HK-2 (cell line): Measurements from ENCODE around the gene PLXNB2.
"Not testable (repeated sequence)": the region's sequence is repeated elsewhere in the genome, so short reads cannot be mapped to it uniquely, and the experiment has no call there.

ENCODE experiments used
- DNase-seq: peaks from one replicate; pipeline ENCODE4 v3.0.0-alpha.2; 2018; ENCODE audit not compliant: unreplicated experiment

PLXNB2 gene

DNA sequence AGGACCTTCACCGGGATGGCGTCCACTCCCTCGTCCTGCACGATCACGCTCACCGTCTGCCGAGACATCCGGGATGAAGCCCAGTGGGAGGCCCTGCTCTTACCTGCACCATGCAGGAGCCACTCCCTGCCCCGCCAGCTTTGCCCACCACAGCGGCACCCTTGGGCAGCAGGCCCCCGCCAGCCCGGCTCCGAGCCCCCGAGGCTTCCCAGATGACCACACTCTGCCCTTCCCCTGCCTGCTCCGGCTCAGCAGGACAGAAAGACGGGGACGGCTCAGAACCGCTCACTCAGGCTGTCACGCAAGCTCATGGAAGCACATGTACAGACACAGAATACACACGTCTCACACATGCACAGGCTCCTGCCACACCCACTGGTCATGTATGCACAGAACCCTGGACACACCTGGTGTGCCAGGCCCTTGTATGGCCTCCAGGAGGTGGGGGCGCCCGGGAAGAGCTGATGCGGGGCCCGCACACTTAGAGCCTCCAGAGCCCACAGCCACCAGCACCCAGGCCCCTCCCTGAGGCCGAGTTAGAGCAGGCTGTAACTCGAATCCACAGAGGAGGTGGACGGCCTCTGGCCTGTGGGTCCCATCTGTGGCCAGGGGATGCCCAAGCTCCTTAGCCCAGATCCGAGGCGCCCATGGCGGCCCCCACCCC, 28.4 kb downstream of the PLXNB2 start:
- no peak for DNase-seq

DNA sequence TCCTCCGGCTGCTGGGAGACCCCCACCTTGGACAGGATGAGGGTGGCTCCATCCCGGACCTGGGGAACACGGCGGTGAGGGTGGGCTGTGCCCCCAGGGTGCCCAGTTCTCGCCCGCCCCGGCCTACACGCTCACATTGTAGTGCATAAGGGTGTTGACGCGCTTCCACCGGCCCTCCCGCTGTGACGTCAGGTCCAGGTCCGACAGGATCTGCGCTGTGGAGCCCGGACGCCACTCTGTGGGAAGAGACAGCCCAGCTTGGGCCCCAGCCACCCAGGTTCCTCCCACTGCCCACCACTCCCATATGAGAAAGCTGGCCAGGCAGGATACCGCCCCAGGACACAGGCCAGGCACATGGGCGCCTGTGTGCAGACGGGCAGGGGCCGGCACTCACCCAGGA, 29.0 kb downstream of the PLXNB2 start:
- no peak for DNase-seq

DNA sequence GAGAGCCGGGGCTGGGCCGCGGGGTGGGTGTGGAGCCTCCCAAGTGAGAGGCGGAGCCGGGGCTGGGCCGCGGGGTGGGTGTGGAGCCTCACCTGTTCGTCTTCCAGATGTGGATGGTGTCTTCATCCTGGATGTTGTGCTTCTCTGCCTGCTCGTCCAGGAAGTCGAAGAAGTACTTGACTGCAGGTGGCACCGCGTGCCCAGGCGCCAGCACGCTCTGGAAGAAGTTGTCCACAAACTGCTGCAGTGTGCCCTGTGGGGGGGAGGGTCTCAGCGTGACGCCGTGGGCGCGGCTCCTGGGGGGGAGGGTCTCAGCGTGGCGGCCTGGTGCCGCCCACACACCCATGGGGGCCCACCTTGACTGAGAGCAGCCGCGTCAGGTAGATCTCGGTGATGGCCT, 29.7 kb downstream of the PLXNB2 start:
- no peak for DNase-seq

DNA sequence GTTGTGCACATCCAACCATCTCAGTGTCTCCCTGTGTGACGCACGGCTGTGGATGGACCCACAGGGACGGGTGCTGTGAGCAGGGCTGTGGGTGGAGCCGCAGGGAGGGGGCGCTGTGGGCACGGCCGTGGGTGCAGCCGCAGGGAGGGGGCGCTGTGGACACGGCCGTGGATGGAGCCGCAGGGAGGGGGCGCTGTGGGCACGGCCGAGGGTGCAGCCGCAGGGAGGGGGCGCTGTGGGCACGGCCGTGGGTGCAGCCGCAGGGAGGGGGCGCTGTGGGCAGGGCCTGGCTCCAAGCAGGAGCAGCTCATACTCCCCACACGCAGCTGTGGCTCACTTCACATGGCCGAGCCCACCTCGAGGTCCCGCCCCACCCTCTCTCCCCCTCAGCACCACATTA, 31.3 kb downstream of the PLXNB2 start:
- DNase-seq: peak; percentile 38

DNA sequence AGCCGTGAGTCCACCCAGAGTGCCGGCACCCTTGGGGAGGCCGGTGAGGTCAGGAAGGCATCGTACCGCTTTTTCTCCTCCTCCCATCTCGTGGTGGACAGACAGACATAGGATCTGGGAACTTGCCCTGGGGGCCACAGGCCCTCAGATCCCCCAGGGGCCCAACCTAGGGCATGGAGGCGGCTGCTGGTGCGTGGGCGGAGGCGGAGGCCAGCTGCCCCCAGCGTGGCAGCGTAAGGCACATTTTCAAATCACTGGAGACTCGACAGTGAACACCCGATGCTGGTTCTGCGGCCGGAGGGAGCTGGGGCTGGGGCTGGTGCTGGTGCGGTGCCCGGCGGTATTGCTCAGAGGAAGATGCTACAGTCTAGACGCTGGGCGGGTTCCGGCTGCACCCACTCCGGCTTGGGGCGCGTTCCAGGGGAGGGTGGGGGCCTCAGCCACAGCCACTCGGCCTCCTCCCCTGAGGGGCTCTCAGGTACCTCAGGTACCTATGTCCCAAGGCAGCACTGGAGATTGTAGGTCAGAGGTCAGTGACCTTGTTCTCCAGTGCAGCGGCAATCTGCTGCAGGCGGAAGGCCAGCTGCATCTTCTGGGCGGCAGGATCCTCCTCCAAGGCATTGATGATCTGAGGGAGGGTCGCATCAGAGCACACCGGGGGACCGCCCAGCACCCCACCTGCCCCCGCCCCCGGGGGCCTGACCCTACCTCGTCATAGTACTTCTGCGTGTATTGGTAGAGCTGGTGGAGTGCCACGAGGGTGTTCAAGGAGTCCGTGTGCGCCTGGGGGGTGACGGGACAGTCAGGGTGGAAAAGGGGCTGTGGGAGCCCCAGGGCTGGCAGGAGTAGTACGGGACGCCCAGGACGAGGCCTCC, 32.0 kb downstream of the PLXNB2 start:
- no peak for DNase-seq

DNA sequence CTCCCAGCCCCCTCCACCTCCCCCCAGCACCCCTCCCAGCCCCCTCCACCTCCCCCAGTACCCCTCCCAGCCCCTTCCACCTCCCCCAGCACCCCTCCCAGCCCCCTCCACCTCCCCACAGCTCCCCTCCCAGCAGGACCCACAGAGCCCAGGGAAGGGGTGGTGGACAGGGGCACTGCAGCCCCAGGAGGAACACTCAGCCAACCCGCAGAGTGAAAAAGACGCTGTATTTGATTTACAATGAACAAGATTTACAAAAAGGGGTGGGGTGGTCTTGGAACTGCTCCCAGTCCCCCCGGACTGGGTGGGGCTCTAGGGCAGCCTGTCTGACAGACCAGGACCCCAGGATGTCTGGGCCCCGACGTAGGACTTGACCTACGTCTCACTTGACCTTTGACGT, 32.7 kb downstream of the PLXNB2 start:
- DNase-seq: no peak

DNA sequence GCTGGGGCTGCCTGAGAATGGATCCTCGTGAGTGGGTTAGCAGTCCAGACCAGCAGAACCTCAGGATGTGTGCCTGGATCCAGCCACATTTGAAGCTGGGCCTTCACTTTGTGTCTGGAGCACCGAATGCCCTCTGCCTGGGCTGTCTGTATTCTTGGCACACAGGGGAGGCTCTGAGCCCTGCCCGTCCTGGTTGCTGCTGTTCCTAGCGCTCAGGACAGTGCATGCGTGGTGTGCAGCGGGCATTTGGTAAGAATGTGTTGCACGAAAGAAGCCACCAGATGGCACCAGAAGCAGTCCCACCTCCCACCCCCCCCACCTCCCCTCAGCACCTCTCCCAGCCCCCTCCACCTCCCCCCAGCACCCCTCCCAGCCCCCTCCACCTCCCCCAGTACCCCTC, 33.1 kb downstream of the PLXNB2 start:
- DNase-seq: peak; percentile 56

DNA sequence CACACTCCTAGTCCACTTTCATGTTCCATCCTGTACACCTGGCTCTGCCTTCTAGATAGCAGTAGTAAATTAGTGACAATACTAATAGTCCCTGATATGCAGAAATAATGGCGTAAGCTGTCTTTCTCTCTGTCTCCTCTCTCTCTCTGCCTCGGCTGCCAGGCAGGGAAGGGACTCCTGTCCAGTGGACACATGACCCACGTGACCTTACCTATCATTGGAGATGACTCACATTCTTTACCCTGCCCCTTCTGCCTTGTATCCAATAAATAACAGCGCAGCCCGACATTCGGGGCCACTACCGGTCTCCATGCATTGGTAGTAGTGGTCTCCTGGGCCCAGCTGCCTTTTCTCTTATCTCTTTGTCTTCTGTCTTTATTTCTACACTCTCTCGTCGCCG, 33.7 kb downstream of the PLXNB2 start:
- not testable (repeated sequence) for DNase-seq

DNA sequence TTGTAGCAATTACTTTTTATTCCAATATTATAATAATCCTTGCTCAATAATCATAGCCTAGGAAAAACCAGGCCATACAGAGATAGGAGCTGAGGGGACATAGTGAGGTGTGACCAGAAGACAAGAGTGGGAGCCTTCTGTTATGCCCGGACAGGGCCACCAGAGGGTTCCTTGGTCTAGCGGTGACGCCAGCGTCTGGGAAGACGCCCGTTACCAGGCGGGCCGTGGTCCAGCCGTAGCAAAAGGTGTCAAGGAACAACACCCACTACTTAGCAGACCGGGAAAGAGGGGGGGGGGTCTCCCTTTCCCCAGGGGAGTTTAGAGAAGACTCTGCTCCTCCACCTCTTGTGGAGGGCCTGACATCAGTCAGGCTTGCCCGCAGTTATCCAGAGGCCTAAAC, 34.1 kb downstream of the PLXNB2 start:
- not testable (repeated sequence) for DNase-seq

DNA sequence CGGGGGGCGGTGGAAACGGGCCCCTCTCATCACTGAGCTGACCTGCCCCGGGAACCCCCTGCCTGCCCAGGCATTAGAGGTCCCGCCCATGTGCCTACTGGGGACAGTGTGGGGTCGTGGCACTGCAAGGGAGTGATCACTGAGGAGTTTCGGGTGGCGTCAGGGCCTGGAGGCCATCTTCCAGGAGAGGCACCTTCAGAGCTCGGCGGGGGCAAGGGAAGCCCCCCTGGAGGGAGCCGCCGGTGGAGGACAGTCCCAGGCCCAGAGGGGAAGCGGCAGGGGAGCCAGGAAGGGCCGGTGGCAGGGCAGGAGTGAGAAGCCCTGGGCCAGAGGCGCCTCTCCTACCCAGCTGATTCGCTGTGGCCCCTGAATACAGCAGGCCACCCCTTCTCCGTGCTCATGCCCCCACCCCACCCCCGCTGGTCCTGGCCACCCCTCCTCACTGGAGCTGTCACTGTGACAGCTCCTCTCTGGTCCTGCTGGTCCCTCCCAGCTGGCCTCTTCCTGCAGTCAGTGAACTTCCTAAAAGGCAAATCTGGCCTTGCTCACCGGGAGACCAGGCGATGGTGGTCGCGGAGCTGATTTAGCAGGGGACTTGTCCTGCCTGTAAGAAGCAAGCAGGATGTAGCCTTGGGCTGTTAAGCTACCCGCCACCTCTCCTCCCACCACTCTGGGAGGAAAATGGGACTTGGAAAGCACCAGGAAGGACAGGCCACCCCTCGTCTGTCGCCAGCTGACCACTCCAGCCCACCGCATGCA, 35.2 kb downstream of the PLXNB2 start:
- DNase-seq: no peak

DNA sequence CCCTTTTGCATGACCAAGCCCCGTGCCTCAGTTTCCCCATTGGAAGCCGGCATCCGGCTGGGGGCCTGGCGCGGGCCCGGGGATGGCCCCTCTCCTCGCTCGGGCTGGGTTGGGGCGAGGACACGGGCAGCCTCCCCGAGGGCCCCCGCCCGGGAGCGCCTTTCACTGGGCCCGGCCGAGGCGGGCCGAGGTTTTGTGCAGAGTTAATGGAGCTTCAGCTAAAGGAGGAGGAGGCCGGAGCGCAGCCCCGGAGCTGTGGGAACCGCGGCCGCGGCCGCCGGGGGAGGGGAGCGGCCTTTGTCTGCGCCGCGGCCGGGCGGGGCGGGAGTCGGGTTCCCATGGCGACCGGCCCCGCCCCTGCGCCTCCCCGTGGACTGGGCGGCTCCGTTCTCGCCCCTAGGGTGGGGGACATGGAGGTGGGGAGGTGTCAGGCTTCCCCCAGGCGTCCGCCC, 35.9 kb downstream of the PLXNB2 start:
- peak; percentile 62 for DNase-seq

DNA sequence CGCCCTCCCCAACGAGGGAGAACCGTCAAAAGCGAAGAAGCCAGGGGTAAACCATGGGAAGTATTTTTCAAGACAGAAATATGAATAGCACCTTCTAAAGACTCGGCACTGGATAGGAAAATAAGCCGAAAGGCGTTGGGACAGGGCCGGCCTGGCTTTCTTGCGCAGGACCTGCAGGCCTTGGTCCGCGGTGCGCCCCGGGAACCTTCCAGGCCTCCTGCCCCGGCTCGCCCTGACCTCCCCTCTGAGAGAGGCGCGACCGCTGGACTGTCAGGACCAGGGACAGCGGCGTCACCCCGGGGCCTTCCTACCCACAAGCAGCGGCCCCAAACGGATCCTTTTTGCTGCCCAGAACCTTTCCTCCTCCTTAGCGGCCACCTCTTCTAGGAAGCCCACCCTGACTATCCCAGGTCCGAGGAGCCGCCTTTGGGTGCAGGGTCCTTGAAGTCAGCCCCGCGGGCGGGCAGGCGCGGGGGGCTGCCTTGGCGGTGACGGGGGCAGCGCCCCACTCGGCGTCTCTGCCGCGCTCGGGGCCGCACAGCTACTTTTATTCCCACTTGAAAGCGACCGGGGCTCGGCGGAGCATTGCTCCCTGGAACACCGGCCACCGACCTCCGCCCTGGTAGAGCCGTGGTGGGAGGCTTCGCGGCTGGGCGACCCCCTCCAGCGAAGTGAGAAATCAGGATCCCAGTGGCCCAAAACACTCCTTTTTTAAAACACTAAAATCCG, 36.6 kb downstream of the PLXNB2 start:
- peak; percentile 76 for DNase-seq

DNA sequence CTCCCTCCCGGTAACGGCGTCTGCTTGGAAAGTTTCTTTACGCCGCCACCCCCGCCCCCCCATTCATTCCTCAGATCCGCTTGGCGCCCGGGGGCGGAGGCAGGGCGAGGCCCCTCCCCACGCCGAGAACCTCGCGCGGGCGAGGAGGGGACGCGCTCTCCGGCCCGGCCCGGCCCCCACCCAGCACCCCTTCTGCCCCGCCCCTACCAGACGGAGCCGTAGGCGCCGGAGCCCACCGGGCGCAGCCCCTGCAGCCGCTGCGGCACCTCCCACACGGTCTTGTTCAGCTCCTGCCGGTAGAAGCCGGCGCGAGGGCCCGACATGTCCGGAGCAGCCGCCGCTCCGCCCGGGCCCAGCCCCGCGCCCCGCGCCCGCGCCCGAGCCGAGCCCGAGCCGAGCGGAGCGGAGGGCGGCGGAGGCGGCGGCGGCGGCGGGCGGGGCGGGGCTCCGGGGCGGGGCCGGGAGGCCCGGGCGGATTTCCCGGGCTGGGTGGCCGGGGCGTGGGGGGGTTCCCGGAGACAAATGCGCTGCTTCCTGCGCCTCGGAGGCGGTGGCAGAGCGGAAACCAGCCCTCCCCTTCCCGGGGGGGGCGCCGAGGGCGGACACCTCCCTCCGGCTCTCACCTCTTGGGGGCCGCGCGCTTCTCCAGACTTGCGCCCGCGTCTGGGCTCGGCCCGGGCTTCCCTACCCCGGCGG, 37.3 kb downstream of the PLXNB2 start, which contains the start of gene MAPK11:
MAPK11 (minus strand) TSS at position 411 of the 696 bp plus-strand sequence; CDS start at position 323, 88 bp downstream.
- DNase-seq: peak; percentile 66

DNA sequence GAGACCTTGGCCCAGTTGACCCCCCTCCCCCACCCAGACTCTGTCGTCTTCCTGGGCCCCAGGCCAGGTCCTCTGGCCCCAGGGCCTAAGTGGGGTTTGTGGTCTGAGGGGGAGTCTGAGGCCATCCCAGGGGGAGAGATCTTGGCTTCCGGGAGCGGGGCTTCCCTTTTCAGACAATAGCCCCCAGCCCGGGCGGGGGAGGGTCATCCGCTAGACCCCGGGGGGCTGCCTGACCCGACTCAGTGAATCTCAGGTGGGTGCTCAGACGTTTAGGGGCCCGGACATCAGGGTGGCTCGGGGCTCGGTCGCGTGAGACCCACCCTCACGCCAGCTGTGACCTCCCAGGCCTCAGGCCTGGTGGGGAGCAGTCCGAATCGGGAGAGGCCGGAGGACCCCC, 37.9 kb downstream of the PLXNB2 start:
- no peak for DNase-seq

DNA sequence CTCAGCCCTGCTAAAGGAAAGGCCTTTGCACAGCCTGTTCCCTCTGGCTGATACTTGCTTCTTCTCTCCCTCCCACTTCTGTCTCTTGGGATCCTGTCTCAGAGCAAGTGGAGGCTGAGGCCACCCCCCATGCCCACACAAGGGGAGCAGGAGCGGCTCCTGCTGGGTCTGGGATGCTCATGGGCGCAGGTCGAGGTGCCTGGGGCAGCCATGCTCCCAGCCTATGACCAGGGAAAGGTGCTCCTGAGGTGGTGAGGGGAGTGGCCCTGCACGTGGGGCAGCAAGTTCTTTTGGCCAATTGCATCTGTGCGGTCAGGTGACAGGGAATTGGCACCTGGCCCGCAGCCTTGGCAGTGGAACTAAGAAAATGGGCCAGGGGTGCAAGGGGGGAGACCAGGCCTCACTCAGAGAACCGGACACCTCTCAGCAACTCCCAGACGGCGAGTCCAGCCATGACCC, 38.8 kb downstream of the PLXNB2 start:
- no peak for DNase-seq

DNA sequence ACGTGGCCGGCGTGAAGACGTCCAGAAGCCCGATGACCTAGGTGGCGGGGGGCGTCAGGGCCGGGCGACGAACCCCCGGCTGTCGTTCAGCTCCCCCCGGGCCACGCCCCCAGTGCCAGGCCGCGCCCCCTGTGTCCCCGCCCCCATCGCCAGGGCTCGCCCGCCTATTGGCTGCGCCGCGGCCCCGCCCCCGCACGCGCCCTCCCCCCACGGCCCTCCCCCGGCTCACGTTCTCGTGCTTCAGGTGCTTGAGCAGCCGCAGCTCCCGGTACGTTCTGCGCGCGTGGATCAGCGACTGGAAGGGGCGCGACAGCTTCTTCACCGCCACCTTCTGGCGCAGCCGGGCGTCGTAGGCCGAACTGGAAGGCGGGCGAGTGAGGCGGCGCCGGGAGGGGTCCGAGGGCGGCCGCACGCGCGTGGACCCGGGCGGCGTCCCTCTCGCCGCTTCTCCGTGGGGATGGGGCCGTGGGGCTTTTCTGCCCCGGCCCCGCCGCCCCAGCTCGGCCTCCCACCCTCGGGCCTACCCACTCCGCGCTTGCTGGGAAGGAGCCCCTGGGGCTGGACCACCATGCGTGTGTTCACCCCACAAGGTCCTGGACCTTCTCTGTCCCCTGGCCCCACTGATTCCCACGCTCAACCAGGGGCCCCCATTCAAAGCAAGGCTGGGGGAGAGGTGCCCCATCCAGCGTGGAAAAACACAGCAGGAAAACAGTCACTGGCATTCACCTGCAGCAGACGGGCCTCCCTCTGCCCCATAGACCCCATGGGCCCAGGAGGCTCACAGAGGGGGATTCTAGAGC, 39.7 kb downstream of the PLXNB2 start:
- no peak for DNase-seq

DNA sequence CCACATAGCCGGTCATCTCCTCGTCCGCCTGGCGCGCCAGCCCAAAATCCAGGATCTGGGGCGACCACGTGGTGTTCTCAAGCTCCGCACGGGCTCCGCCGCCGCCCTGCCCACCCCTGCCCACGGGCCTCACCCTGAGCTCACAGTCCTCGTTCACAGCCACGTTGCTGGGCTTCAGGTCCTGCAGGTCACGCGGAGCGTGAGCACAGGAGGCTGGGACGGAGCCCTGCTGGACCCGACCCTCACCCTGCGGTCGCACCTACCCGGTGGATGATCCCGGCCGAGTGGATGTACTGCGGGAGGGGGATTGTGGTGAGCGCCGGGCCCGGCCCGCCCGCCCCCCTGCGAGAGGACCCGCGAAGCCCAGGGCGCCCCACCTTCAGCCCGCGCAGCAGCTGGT, 40.5 kb downstream of the PLXNB2 start:
- DNase-seq: no peak

DNA sequence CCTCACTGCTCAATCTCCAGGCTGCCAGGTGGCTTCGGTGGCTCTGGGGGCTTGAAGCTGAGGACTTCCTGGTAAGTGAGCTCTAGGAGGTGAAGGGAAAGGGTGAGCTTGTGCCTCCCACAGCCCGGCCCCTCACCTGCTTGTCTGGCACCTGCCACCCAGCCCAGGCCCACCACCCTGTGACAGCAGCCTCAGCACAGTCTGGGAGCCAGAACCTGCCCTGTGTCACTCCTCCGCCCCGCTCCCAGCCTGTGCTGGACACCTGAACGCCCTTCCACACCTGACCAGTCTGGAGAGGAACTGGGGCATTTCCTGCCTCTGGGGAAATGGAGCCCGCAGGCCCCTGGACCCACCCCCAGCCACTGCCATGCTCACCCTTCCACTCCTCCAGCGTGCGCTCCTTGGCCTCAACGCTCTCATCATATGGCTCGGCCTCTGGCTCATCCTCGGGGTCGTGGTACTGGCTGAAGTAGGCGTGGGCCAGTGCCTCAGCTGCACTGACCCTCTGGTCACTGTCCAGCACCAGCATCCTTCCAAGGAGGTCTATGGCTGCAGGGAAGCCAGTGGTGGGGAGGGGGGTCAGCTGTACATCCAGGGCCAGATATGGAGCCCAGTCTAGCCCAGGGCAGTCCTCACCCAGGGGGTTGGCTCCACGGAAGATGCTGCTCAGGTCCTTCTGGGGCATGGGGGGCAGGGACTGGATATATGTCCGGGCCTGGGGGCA, 42.3 kb downstream of the PLXNB2 start:
- DNase-seq: no peak

DNA sequence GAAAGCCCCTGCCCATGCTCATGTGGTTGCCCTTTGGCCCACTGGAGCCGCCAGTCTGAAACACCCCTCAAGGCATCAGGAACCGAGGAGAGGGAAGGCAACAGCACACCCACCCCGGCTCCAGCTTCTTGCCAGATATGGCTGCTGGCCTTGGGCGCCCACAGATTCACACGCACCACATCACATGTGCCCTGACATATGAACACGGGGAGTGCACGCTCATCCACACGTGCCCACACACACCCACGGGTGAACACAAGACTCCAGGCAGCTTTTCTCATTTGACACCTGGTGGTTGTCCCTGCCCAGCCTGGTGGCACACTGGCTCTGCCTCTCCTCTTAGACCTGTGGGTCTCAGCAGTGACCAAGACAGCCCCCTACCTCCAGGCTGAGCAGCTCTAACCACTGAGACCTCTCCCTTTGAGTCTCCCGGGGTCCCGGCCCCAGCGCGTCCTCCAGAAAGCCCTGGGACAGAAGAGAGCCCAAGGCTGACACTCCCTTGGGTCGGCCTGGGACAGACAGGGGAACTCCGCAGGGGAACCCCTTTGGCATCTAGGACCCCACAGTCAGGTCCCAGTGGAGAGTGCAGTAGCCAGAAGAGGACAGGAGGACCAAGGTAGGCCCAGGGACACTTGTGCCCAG, 43.2 kb downstream of the PLXNB2 start:
- DNase-seq: no peak
